Femur (tissue), 1 donor: ENCODE measurements around the gene CHRNA7.
"Not testable (repeated sequence)": the region's sequence is repeated elsewhere in the genome, so short reads cannot be mapped to it uniquely, and the experiment has no call there.

Source experiments
- DNase-seq: peaks from one replicate; pipeline ENCODE4 v3.0.0-alpha.2; 2017

CHRNA7 gene

DNA sequence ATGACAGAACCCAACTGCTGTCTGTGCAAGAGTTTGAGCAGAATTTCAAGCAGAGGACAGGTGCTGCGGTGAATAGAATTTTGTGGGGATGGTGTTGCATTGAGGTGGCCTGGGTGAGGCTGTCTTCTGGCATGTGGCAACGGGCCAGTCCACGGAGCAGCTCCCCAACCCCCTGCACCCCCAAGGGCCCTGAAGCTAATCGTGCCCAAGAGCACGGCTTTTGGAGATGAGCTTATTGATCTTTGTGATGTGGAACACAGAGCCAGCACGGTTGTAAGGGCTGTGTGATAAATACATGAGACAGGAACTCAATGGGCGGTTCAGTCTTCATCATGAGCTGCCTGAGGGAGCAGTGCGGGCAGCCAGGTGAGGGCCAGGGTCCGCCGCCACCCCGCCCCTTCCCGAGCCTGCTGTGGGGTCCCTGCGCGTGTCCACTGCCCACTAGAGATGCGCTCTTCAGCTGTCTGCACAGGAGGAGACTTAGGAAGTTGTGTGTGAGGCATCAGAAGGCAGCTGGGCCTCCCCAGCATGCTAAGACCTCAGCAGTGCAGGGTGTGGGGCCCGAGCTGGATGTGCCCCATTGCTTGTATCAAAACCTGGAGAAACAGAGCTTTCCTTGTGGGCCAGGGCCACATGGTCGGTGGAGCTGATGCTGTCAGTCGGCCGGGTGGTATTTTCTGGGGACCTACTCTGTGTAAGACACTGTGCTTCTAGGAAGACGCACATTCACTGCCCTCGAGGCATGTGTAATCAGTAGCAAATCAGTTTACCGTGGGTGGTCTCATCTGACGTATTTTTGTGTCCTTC is 90.5 kb downstream of the CHRNA7 start:
- DNase-seq, result no peak

DNA sequence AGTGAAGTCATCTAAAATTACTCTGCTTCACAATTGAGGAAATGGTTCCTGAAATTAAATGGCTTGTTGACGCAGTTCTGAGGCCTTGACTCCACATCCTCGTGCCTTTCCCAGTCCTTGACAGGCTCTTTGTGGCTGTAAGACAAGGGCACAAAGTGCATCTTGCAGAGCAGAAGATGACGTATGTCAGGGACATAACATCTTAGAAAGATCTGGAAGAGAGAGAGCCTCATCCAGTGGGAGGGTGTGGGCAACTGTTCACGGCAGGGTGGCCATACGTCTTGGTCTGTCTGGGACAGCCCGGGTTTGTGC is 91.0 kb downstream of the CHRNA7 start:
- no peak for DNase-seq

GRCh38 chr15:32122013-32122412 is 91.7 kb downstream of the CHRNA7 start:
- DNase-seq, result no peak

- DNase-seq, result no peak
Measured at GRCh38 chr15:32123473-32123872, 93.2 kb downstream of the CHRNA7 start.

- no peak for DNase-seq
Measured at GRCh38 chr15:32124726-32125125, 94.4 kb downstream of the CHRNA7 start.

GRCh38 chr15:32125595-32125994 is 95.3 kb downstream of the CHRNA7 start:
- no peak for DNase-seq

DNA sequence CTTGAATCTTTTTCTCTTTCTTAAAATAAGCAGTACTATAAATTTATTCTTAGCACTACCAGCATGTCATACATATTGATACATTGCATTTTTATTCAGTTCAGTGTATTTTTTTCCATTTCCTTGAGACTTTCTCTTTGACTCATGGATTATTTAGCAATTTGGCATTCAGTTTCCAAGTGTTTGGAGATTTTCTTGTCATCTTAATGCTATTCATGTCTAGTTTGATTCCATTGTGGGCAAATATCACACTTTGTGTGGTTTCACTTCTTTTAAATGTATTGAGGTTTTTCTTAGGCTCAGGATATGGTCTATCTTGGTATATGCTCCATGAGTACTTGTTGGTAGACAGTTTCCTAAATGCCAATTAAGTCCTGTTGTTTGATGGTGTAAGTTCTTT is 99.5 kb downstream of the CHRNA7 start:
- DNase-seq, result no peak

GRCh38 chr15:32130823-32131222 is 100.5 kb downstream of the CHRNA7 start:
- DNase-seq, result no peak

- no peak for DNase-seq
Measured at GRCh38 chr15:32131803-32132202, 101.5 kb downstream of the CHRNA7 start.

DNA sequence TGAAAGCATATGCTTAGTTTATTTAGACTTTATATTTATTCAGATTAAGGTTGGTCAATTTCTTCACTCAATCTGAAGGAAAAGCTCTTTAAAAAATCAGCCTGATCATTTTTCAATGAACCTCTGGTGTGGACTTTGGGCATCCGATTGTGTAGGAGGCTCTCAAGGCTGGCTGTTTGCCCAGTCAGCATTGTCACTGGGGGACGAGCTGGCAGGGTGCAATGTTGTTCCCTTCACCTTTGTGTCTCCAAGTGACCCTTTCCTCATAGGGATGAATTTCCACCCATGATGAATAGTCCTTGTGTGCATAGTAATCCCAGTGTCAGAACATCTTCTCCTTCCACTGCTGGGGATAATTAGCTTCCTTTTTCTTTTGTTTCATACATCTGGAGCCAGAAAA is 102.5 kb downstream of the CHRNA7 start:
- DNase-seq, result no peak

DNA sequence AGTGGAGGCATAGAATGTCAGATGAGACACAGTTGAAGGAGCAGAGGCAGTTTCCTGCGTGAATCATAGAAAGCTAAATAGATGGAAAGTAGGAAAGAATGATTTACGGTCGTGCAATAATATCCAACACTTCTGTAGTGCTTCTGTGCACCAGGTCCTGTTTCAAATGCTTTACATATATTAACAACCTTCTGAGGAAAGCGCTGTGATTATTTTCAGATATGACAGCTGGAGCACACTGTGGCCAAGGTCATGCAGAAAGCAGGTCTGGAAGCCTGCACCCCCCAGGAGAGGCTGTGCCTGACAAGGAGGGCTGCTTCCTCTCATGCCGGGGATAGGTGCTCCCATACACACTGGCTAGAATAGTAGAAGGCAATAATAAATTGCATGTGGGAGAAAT is 104.5 kb downstream of the CHRNA7 start:
- no peak for DNase-seq

DNA sequence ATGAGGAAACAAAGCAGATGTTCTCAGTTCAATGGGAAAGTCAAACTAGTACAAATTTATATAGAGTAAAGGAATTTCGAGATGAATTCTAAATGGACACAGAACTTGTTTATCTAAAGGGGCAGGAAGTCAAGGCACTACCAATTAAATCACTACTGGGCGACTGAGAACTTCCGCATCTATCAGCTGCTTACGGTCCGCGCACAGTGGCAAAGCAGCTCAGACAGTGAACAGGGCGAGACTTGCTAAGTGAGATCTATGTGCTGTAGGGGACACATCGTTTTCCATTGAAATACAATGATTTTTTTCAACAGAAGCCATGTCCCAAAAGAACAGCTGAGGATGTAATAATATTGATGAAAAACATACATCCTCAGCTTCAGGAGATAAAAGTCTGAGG is 105.0 kb downstream of the CHRNA7 start:
- no peak for DNase-seq

DNA sequence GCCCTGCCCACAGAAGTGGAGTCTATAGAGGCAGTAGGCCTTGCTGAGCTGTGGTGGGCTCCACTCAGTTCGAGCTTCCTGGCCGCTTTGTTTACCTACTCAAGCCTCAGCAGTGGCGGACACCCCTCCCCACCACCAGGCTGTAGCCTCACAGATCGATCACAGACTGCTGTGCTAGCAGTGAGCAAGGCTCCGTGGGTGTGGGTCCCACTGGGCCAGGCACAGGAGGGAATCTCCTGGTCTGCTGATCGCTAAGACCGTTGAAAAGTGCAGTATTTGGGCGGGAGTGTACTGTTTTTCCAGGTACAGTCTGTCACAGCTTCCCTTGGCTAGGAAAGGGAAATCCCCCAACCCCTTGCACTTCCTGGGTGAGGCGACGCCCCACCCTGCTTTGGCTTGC is 115.2 kb downstream of the CHRNA7 start:
- DNase-seq, result not testable (repeated sequence)

DNA sequence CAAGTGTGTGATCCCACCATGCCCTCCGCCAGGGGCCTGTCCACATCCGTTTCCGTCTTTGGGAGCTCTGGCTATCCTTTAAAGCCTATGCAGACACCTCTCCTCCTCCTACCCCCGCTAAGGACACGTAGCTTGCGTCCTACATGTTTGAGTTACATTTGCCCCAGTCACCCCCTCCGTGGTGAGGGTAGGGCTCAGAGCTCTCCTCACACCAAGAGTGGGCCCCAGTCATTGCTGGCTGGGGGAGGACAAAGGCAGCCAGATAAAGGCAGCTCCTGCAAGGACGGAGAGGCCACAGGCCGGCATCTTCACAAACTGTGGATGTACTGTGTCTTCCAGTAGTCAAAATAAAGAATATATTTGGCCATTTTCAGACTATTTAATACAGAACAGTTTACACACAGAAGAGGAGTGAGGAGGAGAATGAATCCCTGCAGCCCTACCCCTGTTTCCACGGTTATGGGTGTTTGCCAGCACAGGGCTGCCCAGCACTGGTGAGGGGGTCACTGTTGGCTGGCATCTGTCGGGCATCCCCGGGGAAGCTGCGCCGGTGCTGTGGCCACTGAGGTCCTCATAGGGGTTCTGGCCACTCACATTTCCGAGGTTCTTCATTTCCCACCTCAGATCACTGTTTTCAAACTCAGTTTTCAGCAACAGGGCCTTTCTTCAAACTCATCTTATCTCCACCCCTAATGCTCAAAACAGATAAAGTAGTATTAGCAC is 118.7 kb downstream of the CHRNA7 start:
- DNase-seq, result no peak

DNA sequence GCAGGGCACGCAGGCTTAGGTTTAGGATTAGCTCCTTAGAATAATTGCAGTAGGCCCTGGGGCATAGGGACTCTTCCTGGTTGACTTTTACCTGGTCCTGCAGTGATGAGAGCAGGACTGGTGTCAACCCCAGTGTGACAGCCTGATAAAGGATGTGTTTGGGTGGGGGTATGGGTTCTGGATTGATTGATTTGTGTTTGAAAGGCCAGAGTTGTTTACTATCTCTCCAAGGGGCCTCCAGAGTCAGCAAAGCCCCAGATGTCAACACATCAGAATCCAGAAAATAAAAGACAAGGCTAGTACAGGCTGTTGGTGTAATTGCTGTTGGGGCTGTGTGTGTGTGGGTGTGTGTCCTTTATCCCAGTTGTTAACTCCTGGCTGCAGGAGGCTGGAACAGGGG is 122.3 kb downstream of the CHRNA7 start:
- no peak for DNase-seq

DNA sequence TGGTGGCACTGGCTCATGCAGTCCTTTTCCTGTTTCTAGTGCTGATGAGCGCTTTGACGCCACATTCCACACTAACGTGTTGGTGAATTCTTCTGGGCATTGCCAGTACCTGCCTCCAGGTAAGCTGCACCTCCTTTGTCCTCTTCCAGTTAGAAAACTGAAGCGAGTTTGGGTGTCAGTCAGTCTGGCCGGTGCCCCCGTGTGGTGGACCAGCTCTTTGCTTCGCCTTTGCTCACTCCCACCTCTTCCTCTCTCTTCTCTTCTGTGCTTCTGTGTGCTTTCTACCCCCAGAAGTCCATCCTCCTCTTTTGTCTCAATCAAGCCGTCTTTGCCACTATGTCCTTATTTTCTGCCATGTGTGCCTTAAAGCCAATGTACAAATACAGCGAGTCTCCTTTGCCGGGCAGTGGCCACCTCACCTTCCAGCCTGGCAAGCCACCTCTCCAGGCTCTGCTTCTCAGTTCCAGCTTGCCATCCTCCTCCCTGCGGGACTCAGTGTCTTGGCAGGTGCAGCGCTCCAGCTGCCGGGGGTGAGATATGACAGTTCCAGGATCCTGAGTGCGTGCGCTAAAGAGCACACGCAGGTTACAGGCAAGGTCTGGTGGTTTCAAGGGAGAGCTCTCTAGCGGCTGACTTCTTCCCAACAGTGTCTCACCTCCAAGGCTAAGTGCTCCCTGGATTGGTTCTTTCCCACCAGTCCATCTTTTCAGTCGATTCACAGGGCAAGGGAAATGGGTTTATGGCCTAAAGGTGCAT is 123.7 kb downstream of the CHRNA7 start:
- DNase-seq, result not testable (repeated sequence)

GRCh38 chr15:32162143-32162542 is 131.8 kb downstream of the CHRNA7 start:
- DNase-seq, result not testable (repeated sequence)

- not testable (repeated sequence) for DNase-seq
Measured at GRCh38 chr15:32164065-32164464, 133.8 kb downstream of the CHRNA7 start.

- DNase-seq, result not testable (repeated sequence)
Measured at GRCh38 chr15:32164747-32165146, 134.4 kb downstream of the CHRNA7 start.

DNA sequence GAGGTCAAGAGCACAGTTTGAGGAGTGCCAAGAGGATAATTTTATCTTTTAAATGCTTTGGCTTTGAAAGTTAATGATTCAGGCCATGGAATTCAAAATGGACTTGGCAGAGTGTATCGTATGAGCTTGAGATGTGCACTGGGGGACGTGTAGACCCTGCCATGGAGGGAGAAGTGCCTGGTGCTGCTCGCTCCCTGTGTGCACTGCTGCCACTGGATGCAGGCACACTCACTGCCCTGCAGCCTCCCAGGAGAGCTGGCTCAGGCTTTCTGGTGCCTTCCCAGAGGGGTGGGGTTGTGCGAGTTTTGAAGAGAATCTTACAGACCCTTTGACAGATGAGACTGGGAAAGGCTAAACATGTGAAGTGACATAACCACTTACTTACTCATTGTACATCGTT is 135.5 kb downstream of the CHRNA7 start:
- DNase-seq, result not testable (repeated sequence)

- not testable (repeated sequence) for DNase-seq
Measured at GRCh38 chr15:32166270-32166669, 136.0 kb downstream of the CHRNA7 start.

GRCh38 chr15:32167913-32168312 is 137.6 kb downstream of the CHRNA7 start:
- not testable (repeated sequence) for DNase-seq

DNA sequence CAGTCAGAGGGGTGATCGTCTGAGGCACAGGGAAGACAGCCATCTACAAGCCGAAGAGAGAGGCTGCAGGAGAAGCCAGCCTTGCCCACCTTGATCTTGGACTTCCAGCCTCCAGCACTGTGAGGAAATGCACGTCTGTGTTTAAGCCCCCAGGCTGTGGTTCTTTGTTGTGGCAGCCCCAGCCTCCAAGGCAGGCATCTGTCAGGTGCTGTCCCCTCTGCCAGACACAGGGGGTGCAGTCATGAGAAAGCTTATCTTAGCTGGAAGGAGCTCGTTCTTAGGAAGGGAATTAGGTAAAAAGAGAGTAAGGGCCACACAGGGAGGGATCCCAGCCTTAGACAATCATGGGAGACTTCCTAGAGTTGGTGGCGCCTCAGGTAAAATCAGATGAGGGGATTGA is 150.3 kb downstream of the CHRNA7 start:
- not testable (repeated sequence) for DNase-seq

- DNase-seq, result not testable (repeated sequence)
Measured at GRCh38 chr15:32193780-32194179, 163.5 kb downstream of the CHRNA7 start.
